PFSK-1 (cell line): ENCODE results near the gene DCC.

Source experiments
- FOXP2 ChIP-seq: optimal IDR thresholded peaks from 2 replicates; pipeline ENCODE3; 2011; ENCODE audit warnings: borderline replicate concordance, control low read depth, inconsistent platforms; ENCODE audit not compliant: insufficient read depth; ENCODE audit errors: extremely low read length, extremely low read depth
- POLR2AphosphoS5 ChIP-seq: IDR thresholded peaks from 2 replicates; pipeline ENCODE4 v1.6.1; 2012; ENCODE audit warnings: low read depth, mild to moderate bottlenecking, control low read depth, low read length, moderate library complexity
- SIN3A ChIP-seq: IDR thresholded peaks from 2 replicates; pipeline ENCODE4 v1.6.1; 2012; ENCODE audit warnings: mild to moderate bottlenecking, low read length, moderate library complexity, borderline replicate concordance; ENCODE audit not compliant: insufficient read depth
- TAF1 ChIP-seq: IDR thresholded peaks from 2 replicates; pipeline ENCODE4 v1.6.1; 2012; ENCODE audit warnings: low read length, control low read depth, borderline replicate concordance; ENCODE audit not compliant: insufficient read depth
- TF ChIP-seq, protein P1 (sequence below), 2 experiments: IDR thresholded peaks; 2 replicates each; pipeline versions ENCODE4 v1.6.1 to v1.8.0; 2011 to 2012; ENCODE audit warnings: low read depth in 2 of 2, low read length in 2 of 2, control low read depth in 1 of 2, inconsistent platforms in 1 of 2, mild to moderate bottlenecking in 1 of 2, moderate library complexity in 1 of 2; ENCODE audit not compliant: insufficient read depth in 1 of 2

Gene DCC

DNA sequence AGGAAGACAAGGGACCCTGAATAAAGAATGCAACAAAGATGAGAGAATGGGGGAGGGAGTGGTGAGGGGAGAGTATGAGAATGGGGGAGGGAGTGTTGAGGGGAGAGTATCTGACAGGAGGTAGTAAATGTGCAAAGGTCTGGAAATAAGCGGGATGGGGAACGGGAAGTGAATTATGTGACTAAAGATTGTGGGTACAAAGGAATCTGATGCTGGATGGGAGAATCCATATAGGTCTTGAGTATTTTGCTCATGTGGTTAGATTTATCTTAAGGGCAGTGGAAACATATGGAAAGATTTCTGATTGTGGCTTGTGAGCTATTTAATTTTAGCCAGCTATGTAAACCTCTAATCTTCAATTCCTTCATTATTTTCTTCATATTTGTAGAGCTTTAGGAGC, 593.4 kb downstream of the DCC start:
- TF ChIP-seq TAF1 (no peak), POLR2AphosphoS5 (no peak)

DNA sequence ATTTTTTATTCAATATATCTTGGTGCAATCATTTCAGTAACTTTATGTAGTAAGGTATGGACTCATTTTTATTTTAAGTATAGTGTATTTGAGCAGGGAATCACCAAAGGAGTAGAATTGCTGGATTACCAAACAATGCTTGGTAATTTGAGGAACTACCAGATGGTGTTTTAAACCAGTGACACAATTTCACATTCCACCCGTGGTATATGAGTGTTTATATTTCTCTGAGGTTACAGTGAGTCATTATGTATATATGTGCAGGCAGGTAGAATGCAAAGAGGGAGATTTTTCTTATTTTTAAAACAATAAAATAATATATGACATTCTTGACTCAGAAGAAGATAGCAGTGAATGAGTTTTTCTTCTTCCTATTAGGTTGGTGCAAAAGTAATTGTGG, 596.9 kb downstream of the DCC start:
- TF ChIP-seq POLR2AphosphoS5 = no peak
- TF ChIP-seq TAF1 = no peak
- no peak for TF ChIP-seq SIN3A
- no peak for TF ChIP-seq FOXP2
- TF ChIP-seq, protein P1, sequence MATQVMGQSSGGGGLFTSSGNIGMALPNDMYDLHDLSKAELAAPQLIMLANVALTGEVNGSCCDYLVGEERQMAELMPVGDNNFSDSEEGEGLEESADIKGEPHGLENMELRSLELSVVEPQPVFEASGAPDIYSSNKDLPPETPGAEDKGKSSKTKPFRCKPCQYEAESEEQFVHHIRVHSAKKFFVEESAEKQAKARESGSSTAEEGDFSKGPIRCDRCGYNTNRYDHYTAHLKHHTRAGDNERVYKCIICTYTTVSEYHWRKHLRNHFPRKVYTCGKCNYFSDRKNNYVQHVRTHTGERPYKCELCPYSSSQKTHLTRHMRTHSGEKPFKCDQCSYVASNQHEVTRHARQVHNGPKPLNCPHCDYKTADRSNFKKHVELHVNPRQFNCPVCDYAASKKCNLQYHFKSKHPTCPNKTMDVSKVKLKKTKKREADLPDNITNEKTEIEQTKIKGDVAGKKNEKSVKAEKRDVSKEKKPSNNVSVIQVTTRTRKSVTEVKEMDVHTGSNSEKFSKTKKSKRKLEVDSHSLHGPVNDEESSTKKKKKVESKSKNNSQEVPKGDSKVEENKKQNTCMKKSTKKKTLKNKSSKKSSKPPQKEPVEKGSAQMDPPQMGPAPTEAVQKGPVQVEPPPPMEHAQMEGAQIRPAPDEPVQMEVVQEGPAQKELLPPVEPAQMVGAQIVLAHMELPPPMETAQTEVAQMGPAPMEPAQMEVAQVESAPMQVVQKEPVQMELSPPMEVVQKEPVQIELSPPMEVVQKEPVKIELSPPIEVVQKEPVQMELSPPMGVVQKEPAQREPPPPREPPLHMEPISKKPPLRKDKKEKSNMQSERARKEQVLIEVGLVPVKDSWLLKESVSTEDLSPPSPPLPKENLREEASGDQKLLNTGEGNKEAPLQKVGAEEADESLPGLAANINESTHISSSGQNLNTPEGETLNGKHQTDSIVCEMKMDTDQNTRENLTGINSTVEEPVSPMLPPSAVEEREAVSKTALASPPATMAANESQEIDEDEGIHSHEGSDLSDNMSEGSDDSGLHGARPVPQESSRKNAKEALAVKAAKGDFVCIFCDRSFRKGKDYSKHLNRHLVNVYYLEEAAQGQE (IDR thresholded peaks at IDR 0.05; ENCODE audit: insufficient read depth in 1 of 2, low read depth in 2 of 2, low read length in 2 of 2) = no peak

DNA sequence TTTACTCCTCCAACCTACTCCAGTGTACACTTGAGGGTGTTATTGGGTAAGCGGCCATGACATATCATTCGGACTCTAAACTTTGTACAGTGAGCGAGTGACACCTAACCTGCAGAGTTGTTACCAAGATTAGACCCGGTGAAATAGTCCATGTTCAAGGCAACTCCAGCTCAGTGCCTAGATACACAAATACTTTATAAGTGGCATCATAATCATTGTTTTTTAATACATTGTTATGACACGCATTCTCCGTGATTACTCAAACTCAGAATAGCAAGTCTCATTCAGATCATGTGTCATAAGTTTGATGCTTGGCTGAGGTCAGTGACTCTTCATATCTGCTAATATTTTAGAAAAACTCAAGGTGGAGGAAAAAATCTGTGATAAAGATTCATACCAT, 597.8 kb downstream of the DCC start:
- TF ChIP-seq POLR2AphosphoS5 (no peak), TAF1 (no peak), FOXP2 (no peak), SIN3A (no peak)
- TF ChIP-seq, protein P1 (IDR thresholded peaks at IDR 0.05; ENCODE audit: insufficient read depth in 1 of 2, low read depth in 2 of 2, low read length in 2 of 2) = no peak

DNA sequence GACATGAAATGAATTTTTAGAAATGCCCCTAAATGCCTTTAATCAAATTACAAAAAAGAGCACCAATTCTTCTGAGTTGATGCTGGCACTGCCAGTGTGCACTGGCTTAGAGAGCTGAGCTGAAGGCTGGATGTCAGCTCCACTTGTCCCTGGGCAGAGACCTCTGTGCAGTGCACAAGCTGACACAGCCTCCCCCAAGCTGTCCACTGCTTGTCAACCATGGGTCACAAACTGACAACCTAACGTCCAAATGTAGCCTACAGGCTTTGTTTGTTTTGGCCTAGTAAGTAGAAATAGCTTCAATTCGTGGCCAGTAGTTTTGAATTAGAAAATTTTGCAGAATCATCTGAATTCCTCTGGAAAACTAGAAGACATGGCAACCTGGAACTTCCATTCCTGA, 605.6 kb downstream of the DCC start:
- TF ChIP-seq SIN3A (no peak), TAF1 (no peak), FOXP2 (no peak), POLR2AphosphoS5 (no peak)
- TF ChIP-seq, protein P1 (IDR thresholded peaks at IDR 0.05; ENCODE audit: insufficient read depth in 1 of 2, low read depth in 2 of 2, low read length in 2 of 2) = no peak

DNA sequence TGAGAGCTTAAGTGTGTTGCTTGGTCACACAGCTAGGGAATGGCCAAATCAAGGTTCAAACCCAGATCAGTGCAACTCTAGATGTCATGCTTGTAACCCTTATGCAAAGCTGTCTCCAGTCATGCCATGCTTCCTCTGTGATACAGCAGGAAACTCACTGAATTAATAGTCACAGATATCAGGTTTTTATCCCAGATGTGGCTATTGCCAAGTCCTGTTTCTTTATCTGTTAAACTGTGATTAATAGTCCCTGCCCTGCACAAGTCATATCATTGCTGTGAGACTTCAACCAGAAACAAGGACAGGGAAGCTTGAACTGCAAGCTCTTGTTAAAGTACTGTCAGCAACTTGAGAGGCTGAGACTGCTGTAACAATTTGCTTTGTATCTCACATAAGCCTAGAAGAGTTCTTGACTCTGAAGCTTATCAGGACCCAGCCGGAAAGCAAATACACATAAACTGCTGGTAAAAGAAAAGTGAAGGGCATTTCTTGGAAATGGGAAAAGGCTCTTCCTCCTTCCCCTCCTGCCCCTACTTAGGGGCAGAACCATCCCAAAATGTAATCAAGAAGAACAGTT, 609.0 kb downstream of the DCC start:
- TF ChIP-seq TAF1 (no peak), SIN3A (no peak), POLR2AphosphoS5 (no peak), FOXP2 (no peak)
- TF ChIP-seq, protein P1 (IDR thresholded peaks at IDR 0.05; ENCODE audit: insufficient read depth in 1 of 2, low read depth in 2 of 2, low read length in 2 of 2) = no peak
